Neural crest cell (in vitro differentiated cells): ENCODE measurements around the gene SYNE3. TPM values are rescaled to one million over a fixed set of nuclear protein-coding genes. Genes with fewer than 3 reads are reported as not detected.
A peak's percentile ranks its signal among the peaks of the same experiment; 100 is the strongest.

ENCODE experiments used
- DNase-seq: peaks from one replicate; pipeline ENCODE4 v3.0.0; 2021; ENCODE audit warnings: low read depth, mixed read lengths, low spot score
- H3K27ac Mint-ChIP-seq: one replicate; pipeline ENCODE4 v1.8.0; 2021; ENCODE audit warnings: mild to moderate bottlenecking, mixed read lengths; ENCODE audit not compliant: unreplicated experiment
- H3K27me3 Mint-ChIP-seq: 2 replicates; pipeline ENCODE4 v1.8.0; 2021; ENCODE audit warnings: low read depth, mild to moderate bottlenecking, mixed read lengths
- H3K36me3 Mint-ChIP-seq: 2 replicates; pipeline ENCODE4 v1.8.0; 2021; ENCODE audit warnings: low read depth, mild to moderate bottlenecking, mixed read lengths
- H3K4me1 Mint-ChIP-seq: 2 replicates; pipeline ENCODE4 v1.8.0; 2021; ENCODE audit warnings: mixed read lengths
- H3K4me3 Mint-ChIP-seq: one replicate; pipeline ENCODE4 v1.8.0; 2021; ENCODE audit warnings: mild to moderate bottlenecking, mixed read lengths
- H3K9me3 Mint-ChIP-seq: 2 replicates; pipeline ENCODE4 v1.8.0; 2021; ENCODE audit warnings: mixed read lengths
- CTCF ChIP-seq: fragments of 200-600 bp; sonication (generic); conservative IDR thresholded peaks from 2 replicates; pipeline ENCODE4 v1.5.0; 2021; ENCODE audit warnings: antibody characterized with exemption, mild to moderate bottlenecking
- total RNA-seq: library from RNA; stranded (reverse); gene quantifications from 2 replicates; pipeline ENCODE4 v1.2.1, GENCODE V29; 2021

SYNE3 gene
- total RNA-seq, 1 donor from 2014 or later, result 0.82 TPM

DNA sequence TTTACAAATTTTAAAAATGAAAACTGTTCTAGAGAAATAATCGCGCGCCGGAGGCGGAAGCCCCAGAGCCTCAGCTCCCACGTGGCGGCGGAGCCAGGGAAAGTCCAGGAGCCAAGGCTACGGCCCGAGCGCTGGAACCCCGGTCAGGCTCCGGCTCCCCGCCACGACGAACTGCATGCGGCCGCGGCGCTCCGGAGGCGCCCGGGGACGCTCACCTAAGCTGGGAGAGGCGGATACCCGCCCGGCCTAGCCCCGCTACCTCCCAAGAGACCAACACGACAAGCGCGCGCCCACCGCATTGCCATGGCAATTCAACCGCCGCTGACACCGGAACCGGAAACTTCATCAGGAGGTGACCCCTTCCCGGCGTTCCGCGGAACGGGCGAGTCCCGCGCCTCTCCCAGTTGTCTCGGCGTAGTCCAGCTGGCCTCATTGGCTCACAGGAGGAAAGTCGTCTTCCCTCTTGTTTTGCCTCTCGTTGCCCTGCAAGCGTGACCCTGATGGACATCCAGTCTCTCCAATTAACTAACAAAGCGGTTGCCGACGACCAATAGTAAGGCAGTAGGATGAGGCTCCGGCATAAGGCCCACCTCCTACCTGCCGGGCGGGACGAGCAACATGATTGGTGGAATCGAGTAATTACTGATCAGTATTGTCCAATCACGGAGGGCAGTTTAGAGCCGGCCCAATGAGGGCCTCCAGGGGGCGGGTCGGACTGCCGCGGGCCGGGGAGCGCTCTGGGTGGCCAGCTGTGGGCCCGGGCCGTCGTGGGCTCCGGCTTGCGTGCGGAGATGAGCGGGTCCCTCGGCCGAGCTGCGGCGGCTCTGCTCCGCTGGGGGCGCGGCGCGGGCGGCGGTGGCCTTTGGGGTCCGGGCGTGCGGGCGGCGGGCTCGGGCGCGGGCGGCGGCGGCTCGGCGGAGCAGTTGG lies 18.1 kb upstream of the SYNE3 start, which contains the start of gene GLRX5:
GLRX5 (plus strand) TSS at position 752 of the 927 bp plus-strand sequence; CDS start at position 792, 40 bp downstream.
- Mint-ChIP-seq H3K27ac (peak within 1 kb of the TSS; percentile 93), H3K4me3 (peak within 1 kb of the TSS; percentile 98), H3K4me1 (peaks cover 64% of the 10 kb centered on the region), H3K36me3 (no peaks in the 10 kb centered on the region), H3K27me3 (no peaks in the 10 kb centered on the region), H3K9me3 (no peaks in the 10 kb centered on the region)
- peak; percentile 94 for DNase-seq
- no peak for TF ChIP-seq CTCF

DNA sequence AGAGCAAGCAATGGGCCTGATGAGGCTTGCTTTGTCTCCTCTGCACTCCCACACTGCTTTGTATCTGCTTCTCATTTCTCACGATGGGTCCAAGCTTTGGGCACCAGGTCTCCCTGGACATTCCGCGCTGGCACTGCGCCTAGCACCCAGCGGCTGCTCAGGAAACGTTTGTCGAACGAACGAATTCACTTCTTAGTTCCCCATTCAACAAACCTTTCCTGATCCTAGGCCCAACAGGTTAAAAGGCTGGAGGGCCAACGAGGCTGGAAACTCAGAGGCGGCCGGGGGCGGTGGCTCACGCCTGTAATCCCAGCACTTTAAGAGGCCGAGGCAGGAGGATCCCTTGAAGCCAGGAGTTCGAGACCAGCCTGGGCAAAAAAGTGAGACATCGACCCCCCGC lies 17.4 kb upstream of the SYNE3 start:
- no peaks in the 10 kb centered on the region for H3K36me3 Mint-ChIP-seq
- no peak for DNase-seq
- H3K4me1 Mint-ChIP-seq, result peaks cover 64% of the 10 kb centered on the region
- H3K4me3 Mint-ChIP-seq, result peak overlapping the region; percentile 98
- no peaks in the 10 kb centered on the region for H3K9me3 Mint-ChIP-seq
- TF ChIP-seq CTCF, result no peak
- peak overlapping the region; percentile 93 for H3K27ac Mint-ChIP-seq
- no peaks in the 10 kb centered on the region for H3K27me3 Mint-ChIP-seq

DNA sequence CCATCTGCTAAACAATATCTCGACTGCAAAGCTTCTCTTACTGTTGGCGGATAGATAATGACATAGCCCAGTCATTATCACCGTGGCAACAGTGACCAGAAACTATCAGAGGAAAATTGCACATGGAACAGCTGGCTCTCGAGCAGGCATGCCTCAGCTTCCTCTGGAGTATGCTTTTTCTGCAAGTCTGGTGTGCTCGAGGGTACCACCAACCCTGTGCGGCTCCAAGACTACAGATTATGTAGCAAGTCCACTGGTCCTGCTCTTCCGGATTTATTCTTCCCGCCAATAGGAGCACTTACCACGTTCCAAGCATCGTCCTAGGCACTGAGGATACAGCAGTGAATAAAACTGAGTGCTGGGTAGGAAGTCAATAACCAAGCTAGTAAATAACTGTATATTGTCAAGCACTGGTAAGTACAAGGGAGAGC lies 17.0 kb upstream of the SYNE3 start:
- Mint-ChIP-seq H3K9me3 (no peaks in the 10 kb centered on the region), H3K27me3 (no peaks in the 10 kb centered on the region), H3K4me3 (peak overlapping the region; percentile 98), H3K4me1 (peaks cover 62% of the 10 kb centered on the region), H3K27ac (peak overlapping the region; percentile 93), H3K36me3 (no peaks in the 10 kb centered on the region)
- no peak for DNase-seq
- TF ChIP-seq CTCF, result no peak

- Mint-ChIP-seq H3K36me3 (no peaks in the 10 kb centered on the region), H3K4me1 (peaks cover 56% of the 10 kb centered on the region), H3K27ac (no peak overlapping the region), H3K4me3 (peak overlapping the region; percentile 98), H3K9me3 (no peaks in the 10 kb centered on the region), H3K27me3 (no peaks in the 10 kb centered on the region)
- DNase-seq, result no peak
- TF ChIP-seq CTCF, result no peak
These were observed 15.5 kb upstream of the SYNE3 start for GRCh38 chr14:95531969-95532368.

- H3K4me1 Mint-ChIP-seq, result peaks cover 51% of the 10 kb centered on the region
- H3K4me3 Mint-ChIP-seq, result peak overlapping the region; percentile 68
- H3K27ac Mint-ChIP-seq, result no peak overlapping the region
- no peaks in the 10 kb centered on the region for H3K27me3 Mint-ChIP-seq
- H3K9me3 Mint-ChIP-seq, result no peaks in the 10 kb centered on the region
- no peak for TF ChIP-seq CTCF
- DNase-seq, result no peak
- no peaks in the 10 kb centered on the region for H3K36me3 Mint-ChIP-seq
These were observed 15.0 kb upstream of the SYNE3 start for GRCh38 chr14:95531473-95531872.
